HG03095 (cell line): ENCODE data around the gene CHD9.

Experiments used
- ATAC-seq: cut with Tn5 transposase; IDR thresholded peaks from one replicate; pipeline ENCODE4 v1.9.1; 2021; ENCODE audit warnings: moderate library complexity; ENCODE audit not compliant: unreplicated experiment

Gene CHD9

GRCh38 chr16:53355064-53355463, 300.3 kb downstream of the CHD9 start:
- no peak for ATAC-seq

GRCh38 chr16:53356478-53357207, 301.9 kb downstream of the CHD9 start:
- no peak for ATAC-seq

GRCh38 chr16:53357208-53357586, 302.4 kb downstream of the CHD9 start:
- no peak for ATAC-seq

GRCh38 chr16:53357955-53358354, 303.2 kb downstream of the CHD9 start:
- ATAC-seq = no peak

GRCh38 chr16:53358884-53359283, 304.1 kb downstream of the CHD9 start:
- ATAC-seq = no peak

- ATAC-seq = no peak
Measured at GRCh38 chr16:53369921-53370320, 315.1 kb downstream of the CHD9 start.

- ATAC-seq = no peak
Measured at GRCh38 chr16:53370827-53371226, 316.0 kb downstream of the CHD9 start.

- ATAC-seq = no peak
Measured at GRCh38 chr16:53372992-53373871, 318.4 kb downstream of the CHD9 start.

GRCh38 chr16:53374800-53375199, 320.0 kb downstream of the CHD9 start:
- ATAC-seq = no peak

GRCh38 chr16:53378138-53378537, 323.3 kb downstream of the CHD9 start:
- ATAC-seq = no peak
